Left ventricle myocardium inferior (tissue), 1 donor: ENCODE data around the gene TSEN2. TPM values are rescaled to one million over a fixed set of nuclear protein-coding genes. Genes with fewer than 3 reads are reported as not detected.
"Not testable (repeated sequence)": the region's sequence is repeated elsewhere in the genome, so short reads cannot be mapped to it uniquely, and the experiment has no call there.

ENCODE experiments used
- DNase-seq: peaks from one replicate; pipeline ENCODE4 v3.0.0-alpha.2; 2020
- H3K27ac ChIP-seq: fragments of 200-600 bp; replicated peaks from 2 replicates; pipeline ENCODE4 v1.8.0; 2021
- H3K27me3 ChIP-seq: fragments of 200-600 bp; 2 replicates; pipeline ENCODE4 v1.8.0; 2021; ENCODE audit warnings: low read depth
- H3K36me3 ChIP-seq: fragments of 200-600 bp; 2 replicates; pipeline ENCODE4 v1.8.0; 2021
- H3K4me1 ChIP-seq: fragments of 200-600 bp; 2 replicates; pipeline ENCODE4 v1.8.0; 2021
- H3K4me3 ChIP-seq: fragments of 200-600 bp; 2 replicates; pipeline ENCODE4 v1.8.0; 2021; ENCODE audit warnings: mild to moderate bottlenecking, moderate library complexity
- H3K9me3 ChIP-seq: fragments of 200-600 bp; replicated peaks from 2 replicates; pipeline ENCODE4 v1.8.0; 2021
- intact Hi-C: fragments of 100-400 bp; cut with micrococcal nuclease; formaldehyde crosslinking; loops from one replicate; pipeline ENCODE4 v1.11.0; 2022
- total RNA-seq: library from RNA; stranded (reverse); fragmentation: NEBNext Ultra II Directional; extraction: Animal tissue kit (Norgen Biotek cat#: 25700); gene quantifications from one replicate; pipeline ENCODE4 v1.2.1, GENCODE V29; 2021
- TF ChIP-seq, protein P1 (sequence below): fragments of 200-600 bp; IDR thresholded peaks from 2 replicates; pipeline ENCODE4 v1.8.0; 2021; ENCODE audit warnings: antibody characterized with exemption, mild to moderate bottlenecking, borderline replicate concordance
- donor health status: DM: no; HTN: yes; CAD: no; lungs with severe emphysema.

Gene TSEN2
- total RNA-seq, 1 donor from 2014 or later: 22.5 TPM

DNA sequence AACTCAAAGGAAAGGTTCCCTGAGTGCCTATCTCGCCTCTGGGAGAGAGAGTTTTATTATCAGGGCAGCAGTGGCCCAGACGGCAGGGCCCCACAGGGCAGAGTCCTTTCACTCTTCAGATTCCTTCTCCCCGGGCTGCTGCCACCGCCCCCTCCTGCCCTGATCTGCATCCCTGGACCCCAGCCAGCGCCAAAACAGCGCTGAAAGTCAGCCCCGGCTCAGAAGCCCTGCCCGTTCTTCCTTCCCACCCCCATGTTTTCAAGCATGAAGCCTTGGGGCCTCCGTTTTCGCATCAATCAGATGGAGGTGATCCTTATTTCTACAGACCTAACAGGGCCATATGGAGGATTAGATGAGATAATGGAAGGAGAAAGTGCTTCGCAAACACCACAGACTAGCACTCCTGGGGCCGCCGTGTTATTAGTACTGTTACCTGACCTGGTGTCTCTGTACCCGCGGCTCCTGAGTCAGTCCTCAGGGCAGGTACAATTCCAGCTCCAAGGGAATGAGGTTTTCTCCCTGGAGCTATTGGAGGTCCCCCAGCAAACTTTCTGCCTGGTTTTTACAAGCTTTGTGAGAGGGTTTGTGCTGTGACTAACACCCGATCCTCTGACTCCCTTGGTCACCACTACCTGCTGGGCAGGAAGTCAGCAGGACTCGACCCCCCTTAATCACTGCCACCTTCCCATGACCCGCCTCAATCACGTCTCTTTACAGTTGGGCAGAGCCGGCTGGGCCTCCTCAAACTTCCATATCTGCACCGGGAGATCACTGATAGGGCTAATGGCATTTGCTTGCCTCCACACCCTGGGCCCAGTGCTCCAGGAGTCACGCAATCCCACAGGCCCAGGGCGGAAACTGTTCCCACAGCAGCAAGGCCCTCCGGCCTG lies 39.5 kb upstream of the TSEN2 start:
- TF ChIP-seq, protein P1, sequence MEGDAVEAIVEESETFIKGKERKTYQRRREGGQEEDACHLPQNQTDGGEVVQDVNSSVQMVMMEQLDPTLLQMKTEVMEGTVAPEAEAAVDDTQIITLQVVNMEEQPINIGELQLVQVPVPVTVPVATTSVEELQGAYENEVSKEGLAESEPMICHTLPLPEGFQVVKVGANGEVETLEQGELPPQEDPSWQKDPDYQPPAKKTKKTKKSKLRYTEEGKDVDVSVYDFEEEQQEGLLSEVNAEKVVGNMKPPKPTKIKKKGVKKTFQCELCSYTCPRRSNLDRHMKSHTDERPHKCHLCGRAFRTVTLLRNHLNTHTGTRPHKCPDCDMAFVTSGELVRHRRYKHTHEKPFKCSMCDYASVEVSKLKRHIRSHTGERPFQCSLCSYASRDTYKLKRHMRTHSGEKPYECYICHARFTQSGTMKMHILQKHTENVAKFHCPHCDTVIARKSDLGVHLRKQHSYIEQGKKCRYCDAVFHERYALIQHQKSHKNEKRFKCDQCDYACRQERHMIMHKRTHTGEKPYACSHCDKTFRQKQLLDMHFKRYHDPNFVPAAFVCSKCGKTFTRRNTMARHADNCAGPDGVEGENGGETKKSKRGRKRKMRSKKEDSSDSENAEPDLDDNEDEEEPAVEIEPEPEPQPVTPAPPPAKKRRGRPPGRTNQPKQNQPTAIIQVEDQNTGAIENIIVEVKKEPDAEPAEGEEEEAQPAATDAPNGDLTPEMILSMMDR: no peak
- Histone ChIP-seq H3K4me1 (peaks cover 48% of the 10 kb centered on the region), H3K36me3 (no peaks in the 10 kb centered on the region), H3K4me3 (no peak overlapping the region), H3K27me3 (no peaks in the 10 kb centered on the region), H3K9me3 (no peaks in the 10 kb centered on the region), H3K27ac (peak overlapping the region; percentile 79)
- DNase-seq: no peak
- intact Hi-C loops: no loop called here

DNA sequence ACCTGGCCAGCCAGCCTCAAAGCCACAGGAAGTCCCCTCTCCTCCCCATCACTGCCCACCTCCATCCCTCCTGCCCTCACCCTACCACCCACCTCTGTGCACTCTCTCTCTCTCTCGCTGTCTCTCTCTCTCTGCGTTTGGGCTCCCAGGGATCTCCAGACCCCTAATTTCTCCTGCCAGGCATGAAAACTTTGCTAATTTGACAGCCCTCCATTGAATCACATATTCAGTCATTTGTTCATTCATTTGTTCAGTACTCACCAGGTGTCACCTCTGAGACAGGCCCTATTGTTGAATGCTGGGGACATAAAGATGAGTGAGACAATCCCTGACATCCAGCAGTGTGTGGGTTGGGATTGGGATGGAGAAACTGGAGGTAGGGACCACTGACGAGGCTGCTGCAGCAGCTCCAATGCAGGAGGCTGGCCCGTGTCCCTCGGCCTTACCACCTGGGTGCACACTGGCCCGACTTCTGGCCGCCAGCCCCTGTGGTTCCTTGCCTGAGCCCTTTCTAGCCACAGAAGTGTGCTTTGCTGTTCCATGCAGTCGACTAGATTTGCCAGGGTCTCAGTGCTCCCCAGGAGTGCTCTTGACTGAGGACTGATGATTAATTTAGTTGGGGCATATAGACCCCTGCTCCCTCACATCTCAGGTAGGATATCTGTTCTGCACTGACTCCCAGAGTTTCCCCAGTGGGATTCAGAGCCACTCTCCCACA lies 38.6 kb upstream of the TSEN2 start:
- Histone ChIP-seq H3K4me1 (peaks cover 41% of the 10 kb centered on the region), H3K27ac (no peak overlapping the region), H3K27me3 (no peaks in the 10 kb centered on the region), H3K4me3 (no peak overlapping the region), H3K36me3 (no peaks in the 10 kb centered on the region), H3K9me3 (no peaks in the 10 kb centered on the region)
- DNase-seq: no peak
- intact Hi-C loops: no loop called here
- TF ChIP-seq, protein P1: no peak

DNA sequence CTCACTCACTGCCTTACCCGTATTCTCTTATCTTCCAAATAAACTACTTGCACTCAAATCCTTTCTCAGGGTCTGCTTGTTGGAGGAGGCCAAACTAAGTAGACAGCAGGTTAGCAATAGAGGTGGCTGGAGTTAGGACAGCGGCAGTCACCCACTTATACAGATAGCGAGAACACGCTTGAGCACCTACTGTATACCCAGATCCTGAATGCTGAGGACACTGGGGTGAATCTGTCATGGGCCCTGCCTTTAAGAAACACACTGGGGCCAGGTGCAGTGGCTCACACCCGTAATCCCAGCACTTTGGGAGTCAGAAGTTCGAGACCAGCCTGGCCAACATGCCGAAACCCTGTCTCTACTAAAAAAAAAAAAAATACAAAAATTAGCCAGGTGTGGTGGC lies 38.0 kb upstream of the TSEN2 start:
- H3K27me3 ChIP-seq: no peaks in the 10 kb centered on the region
- H3K36me3 ChIP-seq: no peaks in the 10 kb centered on the region
- intact Hi-C loops: no loop called here
- H3K9me3 ChIP-seq: peaks cover 2% of the 10 kb centered on the region
- DNase-seq: no peak
- no peak overlapping the region for H3K27ac ChIP-seq
- no peak overlapping the region for H3K4me3 ChIP-seq
- H3K4me1 ChIP-seq: peaks cover 35% of the 10 kb centered on the region
- TF ChIP-seq, protein P1: no peak

DNA sequence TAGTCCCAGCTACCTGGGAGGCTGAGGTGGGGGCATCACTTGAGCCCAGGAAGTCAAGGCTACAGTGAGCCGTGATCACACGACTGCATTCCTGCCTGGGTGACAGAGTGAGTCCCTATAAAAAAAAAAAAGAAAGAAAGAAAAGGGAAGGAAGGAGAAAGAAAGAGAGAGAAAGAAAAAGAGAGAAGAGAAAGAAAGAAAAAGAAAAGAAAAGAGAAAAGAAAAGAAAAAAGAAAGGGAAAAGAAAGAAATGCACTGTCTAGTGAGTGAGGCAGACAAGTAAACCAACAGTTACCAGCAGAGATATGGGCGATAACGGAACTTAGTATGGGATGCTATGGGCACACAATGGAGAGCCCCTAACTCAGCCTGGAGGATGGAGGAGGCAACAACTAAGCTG lies 37.2 kb upstream of the TSEN2 start:
- Histone ChIP-seq H3K4me1 (peaks cover 27% of the 10 kb centered on the region), H3K9me3 (peaks cover 7% of the 10 kb centered on the region), H3K36me3 (no peaks in the 10 kb centered on the region), H3K27me3 (no peaks in the 10 kb centered on the region), H3K4me3 (no peak overlapping the region), H3K27ac (no peak overlapping the region)
- DNase-seq: no peak
- TF ChIP-seq, protein P1: no peak
- intact Hi-C loops: no loop called here

DNA sequence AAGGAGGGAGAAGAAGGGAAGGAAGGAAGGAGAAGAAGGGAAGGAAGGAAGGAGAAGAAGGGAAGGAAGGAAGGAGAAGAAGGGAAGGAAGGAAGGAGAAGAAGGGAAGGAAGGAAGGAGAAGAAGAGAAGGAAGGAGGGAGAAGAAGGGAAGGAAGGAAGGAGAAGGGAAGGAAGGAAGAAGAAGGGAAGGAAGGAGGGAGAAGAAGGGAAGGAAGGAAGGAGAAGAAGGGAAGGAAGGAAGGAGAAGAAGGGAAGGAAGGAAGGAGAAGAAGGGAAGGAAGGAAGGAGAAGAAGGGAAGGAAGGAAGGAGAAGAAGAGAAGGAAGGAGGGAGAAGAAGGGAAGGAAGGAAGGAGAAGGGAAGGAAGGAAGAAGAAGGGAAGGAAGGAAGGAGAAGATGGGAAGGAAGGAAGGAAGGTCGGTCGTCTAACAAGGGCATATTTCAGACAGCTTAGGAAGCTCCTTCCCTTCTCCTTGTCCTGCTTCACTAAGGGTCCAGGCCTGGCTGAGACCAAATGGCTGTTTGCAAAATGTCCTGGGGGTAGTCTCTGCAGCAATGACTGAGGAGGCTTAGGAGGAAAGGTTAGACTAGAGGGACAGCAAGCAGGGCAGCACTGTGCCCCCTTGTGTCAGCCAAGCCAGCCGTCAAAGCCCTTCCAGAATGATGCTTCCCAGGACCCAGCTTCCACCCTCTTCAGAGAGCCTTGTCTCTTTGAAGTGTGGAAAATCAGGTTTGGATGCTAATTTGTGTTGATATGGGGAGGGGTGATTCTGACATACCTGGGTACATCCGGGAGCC lies 35.7 kb upstream of the TSEN2 start:
- H3K27ac ChIP-seq, DNase-seq, intact Hi-C loops, H3K4me3 ChIP-seq, H3K36me3 ChIP-seq, H3K9me3 ChIP-seq, H3K27me3 ChIP-seq: not testable (repeated sequence)
- TF ChIP-seq, protein P1: peak; percentile 17
- H3K4me1 ChIP-seq: peaks cover 12% of the 10 kb centered on the region
